Prostate gland (tissue), 2 donors: Measurements from ENCODE around the gene APOO.

Experiments
- POLR2A ChIP-seq: fragments of 450-650 bp; IDR thresholded peaks from one replicate; pipeline ENCODE4 v1.6.1; 2016; ENCODE audit warnings: antibody characterized with exemption, mild to moderate bottlenecking
- POLR2AphosphoS5 ChIP-seq: sonication (generic); formaldehyde crosslinking; IDR thresholded peaks from one replicate; pipeline ENCODE4 v1.6.1; 2017; ENCODE audit warnings: antibody characterized with exemption
- TF ChIP-seq, protein P1 (sequence below), 4 experiments: fragments of 200-600 bp in 2 of 4; fragments of 450-650 bp in 2 of 4; sonication (generic) in 2 of 4; IDR thresholded peaks; 1 replicate in 3 of 4; 2 replicates in 1 of 4; pipeline ENCODE4 v1.5.1; 2016 to 2019; ENCODE audit warnings: antibody characterized with exemption in 4 of 4, mild to moderate bottlenecking in 2 of 4, moderate library complexity in 2 of 4

- TF ChIP-seq, protein P1, sequence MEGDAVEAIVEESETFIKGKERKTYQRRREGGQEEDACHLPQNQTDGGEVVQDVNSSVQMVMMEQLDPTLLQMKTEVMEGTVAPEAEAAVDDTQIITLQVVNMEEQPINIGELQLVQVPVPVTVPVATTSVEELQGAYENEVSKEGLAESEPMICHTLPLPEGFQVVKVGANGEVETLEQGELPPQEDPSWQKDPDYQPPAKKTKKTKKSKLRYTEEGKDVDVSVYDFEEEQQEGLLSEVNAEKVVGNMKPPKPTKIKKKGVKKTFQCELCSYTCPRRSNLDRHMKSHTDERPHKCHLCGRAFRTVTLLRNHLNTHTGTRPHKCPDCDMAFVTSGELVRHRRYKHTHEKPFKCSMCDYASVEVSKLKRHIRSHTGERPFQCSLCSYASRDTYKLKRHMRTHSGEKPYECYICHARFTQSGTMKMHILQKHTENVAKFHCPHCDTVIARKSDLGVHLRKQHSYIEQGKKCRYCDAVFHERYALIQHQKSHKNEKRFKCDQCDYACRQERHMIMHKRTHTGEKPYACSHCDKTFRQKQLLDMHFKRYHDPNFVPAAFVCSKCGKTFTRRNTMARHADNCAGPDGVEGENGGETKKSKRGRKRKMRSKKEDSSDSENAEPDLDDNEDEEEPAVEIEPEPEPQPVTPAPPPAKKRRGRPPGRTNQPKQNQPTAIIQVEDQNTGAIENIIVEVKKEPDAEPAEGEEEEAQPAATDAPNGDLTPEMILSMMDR (IDR thresholded peaks at IDR 0.05) = no peak
- TF ChIP-seq POLR2A = no peak
- TF ChIP-seq POLR2AphosphoS5 = no peak
These were observed 44.7 kb upstream of the APOO start for GRCh38 chrX:23952391-23952790.
